ENCODE measurements around the gene CBARP.
A peak's percentile ranks its signal among the peaks of the same experiment; 100 is the strongest.
"Not testable (repeated sequence)": the region's sequence is repeated elsewhere in the genome, so short reads cannot be mapped to it uniquely, and the experiment has no call there.

Gene CBARP

DNA sequence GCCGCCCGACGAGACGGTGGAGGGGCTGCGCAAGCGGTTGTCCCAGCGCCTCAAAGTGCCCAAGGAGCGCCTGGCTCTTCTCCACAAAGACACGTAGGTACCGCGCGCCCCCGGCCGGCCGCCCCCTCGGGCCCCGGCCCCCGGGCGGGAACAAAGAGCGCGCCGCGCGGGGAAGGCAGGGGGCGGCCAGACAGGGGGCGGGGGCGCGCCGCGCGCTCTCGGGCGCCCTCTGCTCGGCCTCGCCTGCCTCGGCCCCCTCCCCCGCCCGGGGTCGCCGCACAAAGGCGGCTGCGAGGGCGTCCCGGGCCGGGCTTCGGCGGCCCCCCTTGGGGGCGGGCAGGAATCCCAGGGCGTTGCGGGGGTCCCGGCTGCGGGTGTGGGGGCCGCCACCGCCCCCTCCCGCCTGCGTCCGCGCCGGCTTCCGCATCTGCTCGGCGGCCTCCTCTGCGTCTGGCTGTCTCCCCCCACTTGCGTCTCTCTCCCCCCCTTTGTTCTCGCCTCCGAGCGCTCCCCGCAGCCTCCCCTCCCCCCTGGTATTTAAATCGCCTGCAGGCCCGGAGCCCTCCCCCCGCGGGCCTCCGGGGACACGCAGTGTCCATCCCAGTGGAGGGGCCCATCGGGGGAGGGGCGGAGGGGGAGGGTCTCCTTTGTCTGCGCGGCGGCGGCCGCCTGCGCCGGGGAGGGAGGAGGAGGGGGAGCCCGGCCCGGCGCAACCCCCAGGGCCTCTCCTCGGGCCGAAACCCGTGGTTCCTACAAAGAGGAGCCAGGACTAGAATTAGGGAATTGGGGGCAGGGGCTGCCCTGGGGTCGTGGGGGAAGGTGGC is 12.8 kb upstream of the CBARP start:
- DNase-seq, result no peak

DNA sequence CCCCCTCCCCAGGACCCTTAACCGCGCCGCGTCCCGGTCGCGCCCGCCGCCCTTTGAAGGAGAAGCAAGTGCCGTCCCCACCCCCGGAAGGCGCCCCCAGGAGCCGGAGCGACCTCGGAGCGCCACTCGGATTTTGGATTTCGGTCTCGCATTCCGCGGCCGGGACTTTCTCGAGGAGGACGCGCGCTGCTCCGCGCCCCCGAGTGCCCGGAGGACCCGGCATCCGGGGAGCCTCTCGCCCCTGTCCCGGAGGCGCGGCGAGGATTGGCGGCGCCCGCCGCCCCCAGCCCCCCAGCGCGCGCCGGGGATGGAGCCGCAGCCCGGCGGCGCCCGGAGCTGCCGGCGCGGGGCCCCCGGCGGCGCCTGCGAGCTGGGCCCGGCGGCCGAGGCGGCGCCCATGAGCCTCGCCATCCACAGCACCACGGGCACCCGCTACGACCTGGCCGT is 12.2 kb upstream of the CBARP start:
- no peak for DNase-seq

DNA sequence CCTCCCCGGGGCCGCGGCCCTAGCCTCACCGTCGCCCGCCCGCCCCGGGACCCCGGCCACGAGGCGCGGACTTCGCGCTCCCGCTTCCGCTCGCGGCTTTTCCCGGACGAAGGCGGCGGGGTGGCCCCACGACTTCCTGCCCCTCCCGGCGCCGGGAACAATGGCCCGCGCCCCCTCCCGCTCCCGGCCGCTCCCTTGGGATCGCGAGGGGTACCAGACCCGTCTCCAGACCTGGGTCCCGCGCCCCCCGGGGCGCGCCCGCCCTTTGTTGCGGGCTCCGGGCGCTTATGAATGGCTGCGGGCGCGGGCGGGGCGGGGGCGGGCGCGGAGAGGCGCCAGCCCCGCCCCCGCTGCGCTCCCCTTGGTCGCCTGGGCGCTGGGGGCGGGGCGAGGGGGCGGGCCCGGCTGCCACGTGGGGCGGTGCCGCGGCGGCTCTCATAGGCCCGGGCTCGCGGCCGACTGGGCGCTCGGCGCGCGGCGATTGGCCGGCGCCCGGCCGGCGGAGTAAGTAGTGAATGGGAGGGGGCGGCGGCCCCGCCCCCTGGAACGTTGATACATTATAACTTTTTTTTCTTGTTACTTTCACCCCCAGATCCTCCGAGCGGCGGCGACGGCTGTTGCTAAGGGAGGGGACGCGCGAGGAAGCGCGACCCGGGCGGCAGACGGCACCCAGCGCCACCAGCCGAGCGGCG is 11.6 kb upstream of the CBARP start:
- DNase-seq, result peak; percentile 92

DNA sequence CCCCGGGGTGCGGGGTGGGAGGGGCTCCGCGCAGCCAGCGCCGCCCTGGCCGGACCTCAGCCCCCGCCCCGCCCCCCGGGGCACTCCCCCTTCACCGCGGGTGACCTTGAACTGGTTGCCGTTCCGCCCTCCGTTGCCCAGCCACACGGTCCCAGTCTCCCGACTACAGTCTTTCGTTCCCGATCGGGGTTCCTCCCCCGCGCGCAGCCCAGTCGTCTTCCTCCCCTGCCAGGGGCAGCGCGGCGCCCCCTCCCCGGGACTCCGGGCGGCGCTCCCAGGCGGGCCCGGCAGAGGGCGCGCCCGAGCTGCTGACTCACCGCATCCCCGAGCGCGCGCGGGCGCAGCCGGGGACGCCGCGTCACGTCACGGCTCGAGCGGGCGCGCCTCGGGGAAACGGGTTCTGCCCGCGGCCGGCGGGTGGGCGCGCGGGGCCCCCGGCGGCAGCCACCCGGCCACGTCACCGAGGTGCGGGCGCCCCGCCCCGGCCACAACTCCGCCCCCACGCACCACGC is 11.0 kb upstream of the CBARP start:
- no peak for DNase-seq

DNA sequence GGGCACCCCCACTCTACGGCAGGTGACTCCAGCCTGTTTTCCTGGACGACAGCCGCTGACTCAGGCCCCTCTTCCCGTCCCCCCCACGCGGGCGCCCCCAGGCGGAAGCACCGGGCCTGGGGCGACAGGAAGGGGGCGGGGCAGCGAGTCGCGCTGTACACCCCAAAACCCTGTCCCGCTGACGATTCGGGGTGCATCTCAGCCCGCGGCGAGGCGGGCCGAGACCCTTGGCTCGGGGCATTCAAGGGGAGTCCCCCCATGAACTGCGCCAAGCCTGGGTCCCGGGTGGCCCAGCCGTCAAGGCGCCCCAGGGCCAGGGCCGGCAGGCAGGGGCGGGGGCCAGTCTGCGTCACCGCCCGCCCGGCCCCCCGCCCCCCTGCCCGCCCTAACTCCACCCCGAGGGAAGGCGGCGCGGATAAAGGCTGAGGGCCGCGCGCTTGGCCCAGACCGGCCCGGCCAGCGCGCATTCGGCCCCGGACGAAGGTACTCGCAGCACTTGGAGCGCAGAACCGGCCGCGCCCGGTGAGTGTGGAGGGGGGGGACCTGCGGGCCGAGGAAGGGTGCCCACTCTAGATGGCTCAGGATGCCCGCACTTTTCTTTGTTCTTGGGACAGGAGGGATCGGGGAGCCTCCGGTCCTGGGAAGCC is 10.5 kb upstream of the CBARP start, which contains the start of gene MIDN:
Gene MIDN, plus strand, starts transcription at position 445 of the 647 bp plus-strand sequence. CDS start 1,714 bp downstream, outside the sequence.
- peak; percentile 71 for DNase-seq

DNA sequence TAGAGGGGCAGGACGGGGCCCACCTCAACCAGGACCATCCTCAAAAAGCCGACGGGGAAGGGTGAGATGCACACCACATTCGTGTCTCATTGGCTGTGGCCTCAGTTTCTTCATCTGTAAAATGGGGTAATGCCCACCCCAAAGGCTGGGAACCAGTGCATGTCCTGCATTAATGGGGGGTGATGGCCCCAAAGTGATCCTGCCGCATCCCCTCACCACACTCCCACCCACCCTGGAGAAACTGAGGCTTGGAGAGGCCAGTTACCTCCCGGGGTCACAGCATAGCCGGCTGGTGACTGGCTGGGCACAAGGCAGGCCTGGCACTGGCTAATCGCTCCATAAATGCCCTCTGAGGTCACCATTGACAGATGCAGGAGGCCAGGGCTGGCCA is 9.9 kb upstream of the CBARP start:
- DNase-seq, result no peak

DNA sequence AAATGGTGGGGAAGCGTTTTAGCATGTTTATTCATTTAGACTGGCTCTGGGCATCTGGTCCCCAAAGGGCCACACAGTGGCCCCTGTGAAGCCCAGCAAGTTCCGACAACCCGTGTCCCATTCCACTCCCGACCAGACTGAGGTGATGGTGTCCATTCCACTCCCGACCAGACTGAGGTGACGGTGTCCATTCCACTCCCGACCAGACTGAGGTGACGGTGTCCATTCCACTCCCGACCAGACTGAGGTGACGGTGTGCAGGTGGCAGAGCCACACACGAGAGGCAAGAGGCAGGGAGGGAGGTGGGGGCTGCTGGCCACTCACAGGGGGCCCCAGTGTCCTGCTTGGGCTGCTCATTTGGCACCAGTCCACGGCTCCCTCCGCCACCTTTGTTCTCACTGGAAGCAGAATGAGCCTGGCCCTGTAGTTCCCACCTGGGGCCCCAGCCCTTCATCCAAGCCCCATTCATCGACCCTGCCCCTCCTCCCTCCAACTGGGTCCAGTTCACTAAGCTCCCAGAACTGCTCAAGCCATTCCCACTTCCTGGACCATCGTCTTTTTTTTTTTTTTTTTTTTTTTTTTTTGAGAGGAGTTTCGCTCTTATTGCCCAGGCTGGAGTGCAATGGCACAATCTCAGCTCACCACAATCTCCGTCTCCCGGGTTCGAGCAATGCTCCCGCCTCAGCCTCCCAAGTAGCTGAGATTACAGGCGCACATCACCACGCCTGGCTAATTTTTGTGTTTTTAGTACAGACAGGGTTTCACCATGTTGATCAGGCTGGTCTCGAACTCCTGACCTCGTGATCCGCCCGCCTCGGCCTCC is 8.7 kb upstream of the CBARP start:
- DNase-seq, result not testable (repeated sequence)

DNA sequence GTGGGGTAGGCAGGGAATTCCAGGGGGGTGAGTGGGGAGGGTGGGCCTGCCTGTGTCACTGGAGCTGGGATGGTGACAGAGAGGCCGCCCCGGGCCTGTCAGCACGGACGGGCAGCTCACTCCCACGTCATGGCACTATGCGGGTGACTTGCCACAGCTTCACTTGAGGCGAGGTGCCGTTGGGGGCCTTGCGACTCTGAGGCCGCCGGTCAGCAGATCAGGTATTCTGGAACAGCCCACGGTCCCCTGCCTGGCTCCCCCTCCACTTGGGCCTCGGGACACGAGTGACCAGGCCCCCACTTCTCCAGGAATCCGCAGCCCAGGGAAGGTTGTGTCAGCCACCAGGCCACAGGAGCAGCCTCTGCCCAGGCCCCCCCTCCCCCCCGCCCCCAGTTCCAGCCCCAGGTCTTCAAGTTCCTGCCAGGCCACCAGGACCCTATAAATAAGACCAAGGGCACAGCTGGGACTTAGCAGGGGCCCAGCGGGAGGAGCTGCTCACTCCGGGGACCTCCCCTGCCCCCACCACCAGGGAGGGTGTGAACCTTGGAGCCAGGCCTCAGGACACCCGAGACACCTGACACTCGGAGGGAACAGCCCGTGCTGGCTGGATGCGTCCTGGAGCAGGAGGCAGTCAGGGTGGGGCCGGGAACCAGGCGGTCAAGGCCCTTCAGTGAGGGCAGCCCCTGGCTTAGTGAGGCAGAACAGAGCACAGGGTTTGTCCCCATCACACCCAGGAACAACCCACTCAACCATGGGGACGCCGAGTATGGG is 7.9 kb upstream of the CBARP start:
- DNase-seq, result no peak

DNA sequence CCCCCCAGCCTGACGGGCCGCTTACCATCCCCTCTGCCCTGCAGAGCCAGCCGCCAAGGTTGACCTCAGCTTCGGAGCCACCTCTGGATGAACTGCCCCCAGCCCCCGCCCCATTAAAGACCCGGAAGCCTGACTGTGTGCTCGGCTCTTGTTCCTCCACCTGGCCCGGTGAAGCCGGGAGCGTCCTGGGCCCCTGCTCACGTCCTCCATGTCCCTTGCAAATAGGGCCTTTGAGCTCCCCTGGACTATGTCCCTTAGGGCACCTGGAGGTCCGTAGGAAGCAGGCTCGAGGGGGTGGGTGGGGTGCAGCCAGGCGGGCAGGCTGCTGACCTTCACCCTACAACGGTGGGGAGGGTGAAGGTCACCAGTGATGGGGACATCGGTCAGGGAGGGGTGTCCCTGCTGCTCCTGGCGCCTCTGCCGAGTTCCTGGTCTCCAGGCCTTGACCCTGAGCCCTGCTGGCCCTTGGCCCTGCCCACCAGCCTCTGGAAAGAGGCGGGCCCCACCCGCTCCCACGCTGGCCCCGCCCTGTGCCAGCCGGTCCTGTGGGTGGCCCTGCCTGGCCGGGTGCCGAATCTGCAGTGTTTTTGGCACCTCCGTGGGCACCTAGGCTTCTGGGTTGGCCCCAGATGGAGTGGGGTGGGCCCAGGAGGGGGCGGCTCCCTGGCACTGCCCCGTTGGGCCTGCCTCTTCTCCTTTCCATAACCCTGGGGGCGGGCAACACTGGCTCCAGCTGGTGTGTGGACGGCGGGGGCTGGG is 7.1 kb upstream of the CBARP start:
- no peak for DNase-seq

DNA sequence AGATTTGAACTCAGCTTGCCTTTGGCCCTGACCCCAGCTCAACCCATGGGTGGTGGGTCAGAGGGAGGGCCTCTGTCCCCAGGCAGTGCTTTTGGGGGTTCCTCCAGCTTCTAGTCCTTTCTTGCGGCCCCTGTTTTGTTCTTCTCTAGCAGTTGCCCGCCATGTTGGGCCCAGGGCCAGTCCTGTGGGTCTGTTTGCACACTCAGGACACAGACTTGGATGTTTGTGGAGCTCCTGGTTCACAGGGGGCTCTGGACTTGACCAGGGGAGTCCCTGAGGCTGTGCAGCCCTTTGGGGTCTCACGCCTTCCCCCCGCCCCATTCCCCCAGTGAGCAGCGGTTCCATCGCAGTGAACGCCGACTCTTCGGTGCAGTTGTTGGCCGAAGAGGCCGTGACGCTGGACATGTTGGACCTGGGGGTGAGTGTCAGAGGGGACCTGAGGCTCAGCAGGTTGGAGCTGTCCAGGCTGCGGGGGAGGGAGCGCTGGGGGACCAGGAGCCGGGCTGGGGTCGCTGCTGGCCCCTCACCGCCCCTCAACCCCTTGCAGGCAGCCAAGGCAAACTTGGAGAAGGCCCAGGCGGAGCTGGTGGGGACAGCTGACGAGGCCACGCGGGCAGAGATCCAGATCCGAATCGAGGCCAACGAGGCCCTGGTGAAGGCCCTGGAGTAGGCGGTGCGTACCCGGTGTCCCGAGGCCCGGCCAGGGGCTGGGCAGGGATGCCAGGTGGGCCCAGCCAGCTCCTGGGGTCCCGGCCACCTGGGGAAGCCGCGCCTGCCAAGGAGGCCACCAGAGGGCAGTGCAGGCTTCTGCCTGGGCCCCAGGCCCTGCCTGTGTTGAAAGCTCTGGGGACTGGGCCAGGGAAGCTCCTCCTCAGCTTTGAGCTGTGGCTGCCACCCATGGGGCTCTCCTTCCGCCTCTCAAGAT is 6.2 kb upstream of the CBARP start:
- DNase-seq, result peak; percentile 45

DNA sequence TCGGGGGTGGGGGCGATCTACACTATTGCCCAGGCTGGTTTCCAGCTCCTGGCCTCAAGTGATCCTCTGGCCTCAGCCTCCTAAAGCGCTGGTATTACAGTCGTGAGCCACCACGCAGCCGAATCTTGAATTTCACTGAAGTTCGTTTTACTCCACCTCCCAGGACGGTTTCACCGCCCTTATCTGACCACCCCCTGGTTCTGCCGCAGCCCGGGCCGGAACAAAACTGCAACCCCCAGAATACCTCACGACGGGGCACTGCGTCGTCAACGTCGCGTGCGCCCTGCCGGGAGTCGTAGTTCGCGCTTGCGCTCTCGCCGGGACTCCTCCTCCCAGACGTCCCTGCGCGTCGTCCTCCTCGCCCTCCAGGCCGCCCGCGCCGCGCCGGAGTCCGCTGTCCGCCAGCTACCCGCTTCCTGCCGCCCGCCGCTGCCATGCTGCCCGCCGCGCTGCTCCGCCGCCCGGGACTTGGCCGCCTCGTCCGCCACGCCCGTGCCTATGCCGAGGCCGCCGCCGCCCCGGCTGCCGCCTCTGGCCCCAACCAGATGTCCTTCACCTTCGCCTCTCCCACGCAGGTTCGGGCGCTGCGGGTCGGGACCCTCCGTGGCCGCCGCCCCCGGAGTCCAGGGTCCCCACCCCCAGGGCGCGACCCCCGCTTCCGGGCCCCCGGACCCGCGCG is 3.8 kb upstream of the CBARP start, which contains the start of gene ATP5F1D:
Gene ATP5F1D, plus strand, starts transcription at position 335 of the 679 bp plus-strand sequence. Its CDS starts 100 bp downstream, at position 435.
- DNase-seq, result peak; percentile 93

DNA sequence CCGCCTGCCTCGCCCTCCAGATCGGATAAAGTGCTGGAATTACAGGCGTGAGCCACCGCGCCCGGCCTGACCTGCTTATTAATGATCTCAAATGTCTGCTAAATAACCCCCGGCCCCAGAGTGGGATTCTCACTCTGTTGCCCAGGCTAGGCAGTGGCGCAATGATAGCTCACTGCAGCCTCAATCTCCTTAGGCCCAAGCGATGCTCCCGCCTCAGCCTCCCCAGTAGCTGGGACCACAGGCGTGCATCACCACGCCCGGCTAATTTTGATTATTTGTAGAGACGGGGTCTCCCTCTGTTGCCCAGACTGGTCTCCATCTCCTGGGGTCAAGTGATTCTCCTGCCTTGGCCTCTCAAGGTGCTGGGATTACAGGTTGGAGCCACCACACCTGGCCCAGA is 3.1 kb upstream of the CBARP start:
- no peak for DNase-seq

DNA sequence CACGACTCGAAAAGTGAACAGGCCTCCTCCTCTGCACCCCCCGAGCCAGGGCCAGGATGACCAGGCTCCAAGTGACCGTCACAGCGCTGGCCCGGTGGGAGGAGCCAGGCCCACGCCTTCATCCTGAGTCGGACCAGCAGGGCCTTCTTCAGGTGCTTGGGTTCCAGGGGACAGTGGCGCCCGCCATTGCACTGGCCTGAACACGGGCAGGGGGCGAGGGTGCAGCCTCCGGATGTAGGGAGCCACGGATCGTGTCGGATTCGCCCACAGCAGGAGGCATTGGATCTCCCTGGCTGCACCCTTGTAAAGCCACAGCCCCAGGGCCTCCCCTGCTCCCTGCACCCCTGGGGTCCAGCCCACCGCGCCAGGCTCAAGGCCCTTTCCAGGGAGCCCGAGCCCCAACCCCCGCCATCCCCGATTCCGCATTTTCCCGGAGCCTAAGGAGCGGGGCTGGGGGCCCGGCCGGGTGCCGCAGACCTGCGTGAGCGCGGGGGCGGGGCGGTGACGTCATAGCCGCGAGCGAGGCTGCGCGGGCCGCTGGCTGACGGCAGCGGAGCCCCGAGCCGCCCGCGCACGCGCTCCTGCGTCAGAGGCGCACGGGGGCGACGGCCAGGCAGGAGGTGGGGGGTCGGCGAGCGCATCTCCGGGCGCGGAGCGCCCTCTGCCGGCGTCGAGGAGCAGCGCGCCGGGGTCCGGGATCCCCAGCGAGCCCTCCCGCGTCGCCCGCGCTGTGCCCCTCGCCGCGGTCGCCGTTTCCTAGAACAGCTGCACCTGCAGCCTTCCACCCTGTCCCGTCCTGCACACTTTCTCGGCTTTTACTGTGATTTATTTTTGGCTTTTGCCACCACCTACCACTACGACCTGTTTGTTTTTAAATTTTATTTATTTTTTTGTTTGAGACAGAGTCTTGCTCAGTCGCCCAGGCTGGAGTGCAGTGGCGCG is 2.3 kb upstream of the CBARP start:
- peak; percentile 84 for DNase-seq

DNA sequence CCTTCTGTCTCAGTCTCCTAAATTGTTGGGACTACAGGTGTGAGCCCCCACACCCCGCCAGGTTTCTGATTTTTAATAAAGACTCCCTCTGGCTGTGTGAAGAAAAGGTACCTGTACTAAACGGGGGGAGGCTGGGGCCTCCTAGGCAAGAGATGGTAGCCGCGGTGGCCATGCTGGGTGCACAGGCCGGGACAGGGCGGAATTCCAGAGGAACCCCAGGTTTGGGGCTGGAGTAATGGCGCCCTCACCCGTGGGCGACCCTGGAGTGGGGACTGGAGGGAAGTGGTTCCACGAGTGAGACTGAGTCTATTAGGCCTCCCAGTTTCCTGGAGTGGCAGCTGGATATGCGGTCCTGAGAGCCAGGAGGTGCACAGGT is 1.6 kb upstream of the CBARP start:
- no peak for DNase-seq

DNA sequence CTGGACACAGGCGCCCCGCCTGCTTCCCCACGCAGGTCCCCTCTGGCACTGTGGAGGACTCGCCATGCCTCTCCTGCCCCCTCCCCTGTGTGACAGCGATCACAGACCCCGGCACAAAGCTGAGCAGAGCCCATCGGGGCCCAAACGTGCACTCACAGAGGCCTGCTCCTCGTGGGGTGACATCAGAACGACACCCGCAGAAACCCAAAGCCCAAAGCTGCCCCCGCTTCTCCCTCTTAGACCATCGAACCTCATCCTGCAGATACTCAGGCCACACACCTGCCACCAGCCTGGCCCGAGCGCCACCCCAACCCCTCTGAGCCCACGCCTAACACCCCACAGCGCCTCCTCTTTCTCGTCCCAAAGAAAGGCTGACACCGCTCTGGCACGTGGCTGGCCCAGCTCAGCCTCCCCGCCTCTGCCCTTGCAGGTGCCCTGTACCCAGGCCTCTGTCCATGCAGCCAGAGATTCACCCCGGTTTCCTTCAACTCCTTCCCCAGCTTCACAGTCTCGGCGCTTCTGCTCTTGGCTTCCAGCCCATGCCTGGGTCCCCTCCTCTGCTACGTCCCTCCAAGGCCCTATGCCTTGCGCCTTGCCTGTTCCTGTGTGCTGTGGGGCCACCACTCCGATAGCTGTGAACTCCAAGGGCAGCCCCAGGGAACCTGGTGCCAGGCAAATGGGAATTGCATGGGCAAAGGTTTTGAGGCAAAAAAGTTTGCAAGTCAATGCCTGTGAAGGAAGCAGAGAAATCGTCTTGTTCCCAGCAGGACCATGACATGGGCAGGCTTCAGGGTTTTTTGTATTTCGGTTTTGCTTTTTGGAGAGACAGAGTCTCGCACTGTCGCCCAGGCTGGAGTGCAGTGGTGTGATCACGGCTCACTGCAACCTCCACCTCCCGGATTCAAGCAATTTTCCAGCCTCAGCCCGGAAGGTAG is 831 bp upstream of the CBARP start:
- no peak for DNase-seq

DNA sequence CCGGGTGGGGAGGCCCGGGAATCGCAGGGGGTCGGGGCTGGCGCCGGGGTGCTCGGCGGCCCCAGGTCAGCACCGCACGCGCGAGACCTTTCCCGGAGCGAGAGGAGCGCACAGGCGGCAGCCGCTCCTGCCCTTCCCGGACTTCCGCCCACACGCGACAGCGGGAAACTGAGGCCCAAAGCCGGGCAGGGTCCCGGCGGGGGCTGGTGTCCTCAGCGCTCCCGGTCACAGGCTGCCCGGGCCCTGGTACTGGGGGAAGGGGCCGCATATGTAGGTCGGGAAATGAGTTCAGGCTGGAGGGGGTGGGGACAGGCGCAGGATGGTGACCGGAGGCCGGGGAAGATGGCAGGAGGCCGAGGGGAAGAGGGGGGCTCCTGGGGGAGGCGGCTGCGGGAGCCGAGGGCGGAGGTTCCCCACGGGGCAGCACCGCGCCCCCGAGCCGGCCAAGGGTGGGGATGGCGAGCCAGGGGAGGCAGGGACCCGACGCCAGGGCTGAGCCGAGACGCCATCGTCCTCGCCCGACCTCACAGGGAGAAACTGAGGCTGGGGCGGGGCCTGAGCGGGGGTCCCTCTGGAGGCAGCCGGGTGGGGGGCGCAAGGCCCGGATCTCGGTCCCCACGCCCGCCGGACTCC is 662 bp downstream of the CBARP start:
- no peak for DNase-seq
